ENCODE results near the gene TBP.

The TBP gene

DNA sequence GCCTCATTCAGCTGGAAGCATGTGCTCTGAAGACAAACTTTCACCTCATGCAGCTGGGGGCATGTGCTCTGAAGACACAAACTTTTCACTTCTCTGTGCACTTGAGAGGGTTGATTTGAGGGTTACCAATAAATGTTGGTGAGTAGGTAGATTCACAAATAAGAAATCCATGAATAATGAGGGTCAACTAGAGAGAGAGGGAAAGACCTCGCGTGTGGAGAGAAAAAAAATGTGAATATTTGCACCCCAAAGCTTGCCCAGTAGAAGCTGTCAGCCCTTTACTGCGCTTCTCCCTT lies 44.5 kb upstream of the TBP start:
- H3K4me1 Mint-ChIP-seq = peaks cover 5% of the 10 kb centered on the region
- H3K36me3 Mint-ChIP-seq (ENCODE audit: low read depth) = peaks cover 9% of the 10 kb centered on the region
- peaks cover 3% of the 10 kb centered on the region for H3K27me3 Mint-ChIP-seq (ENCODE audit: low read depth, poor library complexity)
- TF ChIP-seq CTCF (IDR thresholded peaks at IDR 0.05) = no peak
- H3K4me3 Mint-ChIP-seq = no peak overlapping the region
- no peak for DNase-seq
- peaks cover 14% of the 10 kb centered on the region for H3K9me3 Mint-ChIP-seq
- H3K27ac Mint-ChIP-seq = peak overlapping the region; percentile 62

- no peak for DNase-seq
- H3K27ac Mint-ChIP-seq = no peak overlapping the region
- peaks cover 23% of the 10 kb centered on the region for H3K9me3 Mint-ChIP-seq
- no peak overlapping the region for H3K4me3 Mint-ChIP-seq
- H3K36me3 Mint-ChIP-seq (ENCODE audit: low read depth) = peaks cover 18% of the 10 kb centered on the region
- peaks cover 1% of the 10 kb centered on the region for H3K27me3 Mint-ChIP-seq (ENCODE audit: low read depth, poor library complexity)
- TF ChIP-seq CTCF (IDR thresholded peaks at IDR 0.05) = no peak
- H3K4me1 Mint-ChIP-seq = peaks cover 5% of the 10 kb centered on the region
These were observed 43.5 kb upstream of the TBP start for GRCh38 chr6:170510631-170511030.

- no peak for TF ChIP-seq CTCF (IDR thresholded peaks at IDR 0.05)
- peaks cover 5% of the 10 kb centered on the region for H3K4me1 Mint-ChIP-seq
- DNase-seq = no peak
- H3K27me3 Mint-ChIP-seq (ENCODE audit: low read depth, poor library complexity) = peaks cover 3% of the 10 kb centered on the region
- no peak overlapping the region for H3K4me3 Mint-ChIP-seq
- no peak overlapping the region for H3K27ac Mint-ChIP-seq
- H3K36me3 Mint-ChIP-seq (ENCODE audit: low read depth) = peaks cover 23% of the 10 kb centered on the region
- H3K9me3 Mint-ChIP-seq = peaks cover 37% of the 10 kb centered on the region
These were observed 41.9 kb upstream of the TBP start for GRCh38 chr6:170512249-170512648.

DNA sequence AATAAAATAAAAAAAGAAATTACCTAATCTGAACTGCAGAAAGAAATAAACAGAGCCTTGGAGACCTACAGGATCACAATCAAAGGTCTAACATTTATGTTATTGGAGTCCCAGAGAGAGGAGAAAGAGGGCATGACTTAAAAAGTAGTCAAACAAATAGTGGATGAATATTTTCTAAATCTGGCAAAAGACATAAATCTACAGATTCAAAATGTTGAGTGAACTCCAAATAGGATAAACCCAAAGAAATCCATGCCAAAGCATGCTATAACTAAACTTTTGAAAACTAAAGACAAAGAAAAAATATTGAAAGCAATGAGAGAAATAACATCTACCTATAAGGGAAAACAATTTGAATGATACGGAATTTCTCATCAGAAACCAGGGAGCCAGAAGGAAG lies 39.3 kb upstream of the TBP start:
- no peak for TF ChIP-seq CTCF (IDR thresholded peaks at IDR 0.05)
- peaks cover 5% of the 10 kb centered on the region for H3K4me1 Mint-ChIP-seq
- no peak overlapping the region for H3K4me3 Mint-ChIP-seq
- H3K27ac Mint-ChIP-seq = no peak overlapping the region
- H3K9me3 Mint-ChIP-seq = peaks cover 62% of the 10 kb centered on the region
- peaks cover 3% of the 10 kb centered on the region for H3K27me3 Mint-ChIP-seq (ENCODE audit: low read depth, poor library complexity)
- peaks cover 24% of the 10 kb centered on the region for H3K36me3 Mint-ChIP-seq (ENCODE audit: low read depth)
- no peak for DNase-seq

GRCh38 chr6:170516783-170517616 lies 37.2 kb upstream of the TBP start:
- Mint-ChIP-seq H3K4me1 (no peaks in the 10 kb centered on the region), H3K36me3 (ENCODE audit: low read depth) (peaks cover 37% of the 10 kb centered on the region), H3K9me3 (peaks cover 76% of the 10 kb centered on the region), H3K27ac (no peak overlapping the region), H3K27me3 (ENCODE audit: low read depth, poor library complexity) (peaks cover 3% of the 10 kb centered on the region), H3K4me3 (no peak overlapping the region)
- TF ChIP-seq CTCF (IDR thresholded peaks at IDR 0.05) = peak; percentile 76
- DNase-seq = peak; percentile 34

- DNase-seq = peak; percentile 47
- peak; percentile 46 for TF ChIP-seq CTCF (IDR thresholded peaks at IDR 0.05)
- Mint-ChIP-seq H3K4me3 (no peak overlapping the region), H3K4me1 (peaks cover 11% of the 10 kb centered on the region), H3K27me3 (ENCODE audit: low read depth, poor library complexity) (no peaks in the 10 kb centered on the region), H3K9me3 (peaks cover 35% of the 10 kb centered on the region), H3K27ac (no peak overlapping the region), H3K36me3 (ENCODE audit: low read depth) (peaks cover 14% of the 10 kb centered on the region)
These were observed 31.5 kb upstream of the TBP start for GRCh38 chr6:170522565-170523183.

Data from nephron progenitor cell (in vitro differentiated cells).